ENCODE results near the gene MPC2.
"Not testable (repeated sequence)": the region's sequence is repeated elsewhere in the genome, so short reads cannot be mapped to it uniquely, and the experiment has no call there.

Gene MPC2

DNA sequence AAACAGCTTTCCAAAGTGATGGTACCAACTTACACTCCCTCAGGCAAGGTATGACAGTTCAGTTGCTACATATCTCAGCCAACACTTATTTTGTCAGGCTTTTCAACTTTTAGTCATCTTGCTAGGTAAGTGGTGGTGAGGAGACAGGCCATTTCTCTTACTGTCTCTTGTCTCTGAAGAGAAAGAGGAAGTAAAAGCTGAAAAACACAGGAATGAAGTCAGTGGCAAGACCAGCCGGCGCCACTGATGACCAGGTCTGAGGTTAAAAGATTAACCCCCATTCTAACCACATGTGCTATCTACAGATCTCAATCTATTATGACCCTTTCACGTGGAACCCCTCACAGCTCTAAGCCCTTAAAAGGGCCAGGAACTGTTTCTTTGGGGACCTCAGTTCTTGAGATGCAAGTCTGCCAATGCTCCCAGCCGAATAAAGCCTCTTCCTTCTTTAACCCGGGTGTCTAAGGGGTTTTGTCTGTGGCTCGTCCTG, 27.1 kb downstream of the MPC2 start:
- no peak for DNase-seq (ENCODE audit: low read depth in 1 of 2, low spot score in 1 of 2)

DNA sequence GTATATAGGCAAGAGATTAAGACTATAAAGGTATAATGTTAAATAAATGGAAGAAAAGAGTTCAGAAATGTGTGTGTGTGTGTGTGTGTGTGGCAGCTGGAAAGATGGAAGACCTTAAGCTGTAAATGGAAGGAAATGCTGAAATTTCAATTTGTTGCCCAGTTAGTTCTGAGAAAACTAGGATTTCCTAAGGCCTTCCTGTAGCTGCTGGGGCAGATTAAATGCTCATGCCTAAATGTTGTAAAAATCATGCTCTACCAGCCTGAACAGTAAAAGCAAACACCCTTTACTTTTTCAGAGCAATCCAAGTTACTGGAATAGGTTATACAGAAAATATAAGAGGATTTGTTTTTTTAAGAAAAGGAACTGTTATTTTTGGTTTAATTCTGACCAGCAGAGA, 31.2 kb downstream of the MPC2 start:
- DNase-seq (ENCODE audit: low read depth in 1 of 2, low spot score in 1 of 2), result no peak

DNA sequence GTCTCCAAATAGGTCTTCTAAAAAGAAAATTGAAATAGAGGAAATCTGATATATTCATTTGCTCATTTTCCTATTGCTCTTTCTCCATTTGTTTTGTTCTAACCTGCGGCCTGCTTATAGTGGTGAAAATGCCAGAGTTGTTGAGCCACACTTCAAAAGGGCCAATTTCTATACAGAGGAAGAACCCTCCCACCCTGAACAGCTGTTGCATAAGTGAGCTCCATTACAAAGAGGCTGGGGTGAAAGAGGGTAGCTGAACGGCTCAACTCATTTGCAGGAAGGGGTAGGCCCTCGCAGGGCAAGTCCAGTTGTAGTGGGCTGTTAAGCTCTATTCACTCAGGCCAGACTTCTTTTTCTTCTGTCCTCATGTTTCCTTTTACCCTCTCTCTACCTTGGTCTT, 31.7 kb downstream of the MPC2 start:
- DNase-seq (ENCODE audit: low read depth in 1 of 2, low spot score in 1 of 2), result no peak

DNA sequence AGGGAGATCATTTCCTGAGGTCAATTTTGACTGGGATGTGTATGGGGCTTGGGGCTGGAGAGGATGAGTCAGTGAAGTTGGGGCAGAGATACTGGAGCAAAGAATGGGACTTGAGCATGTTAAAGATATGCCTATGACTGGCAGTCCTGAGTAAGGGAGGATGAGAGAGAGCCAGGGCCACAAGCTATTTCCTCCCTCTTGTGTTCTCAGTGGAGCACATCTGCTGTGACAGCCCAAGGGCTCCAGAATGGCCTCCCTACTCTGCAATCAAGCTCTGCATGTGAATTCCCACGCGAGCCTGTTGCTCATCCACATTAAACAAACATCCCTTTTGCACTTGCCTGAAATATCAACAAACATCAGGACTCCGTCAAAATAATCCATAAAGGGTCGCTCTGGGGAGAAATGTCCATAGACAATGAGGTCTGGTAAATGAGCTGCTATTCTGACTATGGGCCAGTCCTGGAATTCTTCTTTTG, 32.2 kb downstream of the MPC2 start:
- no peak for DNase-seq (ENCODE audit: low read depth in 1 of 2, low spot score in 1 of 2)

DNA sequence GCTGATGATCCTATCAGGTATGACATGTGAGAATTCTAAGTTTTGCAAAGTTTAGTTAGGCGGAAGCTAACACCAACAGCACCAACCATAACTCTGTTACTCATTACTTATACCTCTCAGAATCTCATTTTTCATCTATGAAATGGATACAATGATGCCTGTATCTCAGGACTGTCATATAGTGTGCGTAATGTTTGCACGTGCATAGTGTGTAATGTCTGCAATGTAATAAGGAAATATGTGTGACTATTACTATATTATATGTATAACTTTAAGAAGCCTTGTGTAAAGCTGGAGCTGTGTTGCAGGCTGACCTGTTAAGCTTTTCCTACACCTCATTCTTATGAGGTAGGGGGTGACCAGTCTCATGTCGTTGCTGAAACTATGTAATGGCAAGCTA, 36.0 kb downstream of the MPC2 start:
- no peak for DNase-seq (ENCODE audit: low read depth in 1 of 2, low spot score in 1 of 2)

DNA sequence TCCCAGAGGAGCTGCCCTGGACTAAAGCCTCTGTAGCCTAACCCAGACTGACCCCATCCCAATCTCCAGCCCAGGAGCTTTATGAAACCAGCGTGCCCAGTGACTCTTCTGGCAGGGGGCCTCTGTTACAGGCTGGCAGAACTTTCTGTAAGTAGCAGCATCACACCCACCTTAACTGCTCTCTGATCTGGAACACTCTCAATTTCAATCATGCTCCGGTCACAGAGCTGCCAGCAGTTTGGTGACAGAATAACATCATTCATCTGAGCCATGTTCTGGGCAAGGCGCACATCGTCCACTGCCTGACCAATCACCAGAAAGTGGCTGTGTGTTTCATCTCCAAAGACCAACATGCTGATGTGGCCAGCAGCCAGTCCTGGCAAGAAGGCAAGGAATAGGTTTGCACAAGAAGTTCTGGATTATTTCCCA, 37.6 kb downstream of the MPC2 start:
- DNase-seq (ENCODE audit: low read depth in 1 of 2, low spot score in 1 of 2), result no peak

DNA sequence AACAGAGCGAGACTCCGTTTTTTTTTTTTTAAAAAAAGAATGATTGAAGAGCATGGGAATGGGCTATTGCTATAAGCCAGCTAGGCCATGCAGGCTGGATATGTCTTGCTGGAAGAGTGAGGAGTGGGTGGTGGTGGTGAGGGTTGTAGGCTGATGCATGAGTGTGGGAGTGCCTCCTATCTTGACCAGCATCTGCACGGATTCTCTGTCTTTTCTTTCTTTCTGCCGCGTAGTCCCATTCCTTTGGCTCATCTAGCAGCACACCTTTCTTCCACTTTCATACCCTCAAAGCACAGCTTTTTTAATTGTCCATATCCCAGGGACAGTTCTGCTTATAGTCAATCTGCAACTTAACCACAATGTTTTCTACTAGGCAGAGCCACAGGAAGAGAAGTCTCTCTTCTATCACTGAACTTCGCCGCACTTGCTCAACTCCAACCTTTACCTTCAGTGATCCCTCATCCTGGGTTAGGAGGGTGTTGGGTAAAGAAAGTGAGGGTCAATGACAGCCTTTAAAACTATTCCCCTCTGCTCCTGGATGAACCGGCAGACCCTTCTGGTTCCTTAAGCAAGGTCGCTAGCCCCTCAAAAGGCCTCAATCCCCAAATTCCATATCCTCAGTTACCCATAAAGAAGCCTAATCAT, 38.2 kb downstream of the MPC2 start:
- no peak for DNase-seq (ENCODE audit: low read depth in 1 of 2, low spot score in 1 of 2)

DNA sequence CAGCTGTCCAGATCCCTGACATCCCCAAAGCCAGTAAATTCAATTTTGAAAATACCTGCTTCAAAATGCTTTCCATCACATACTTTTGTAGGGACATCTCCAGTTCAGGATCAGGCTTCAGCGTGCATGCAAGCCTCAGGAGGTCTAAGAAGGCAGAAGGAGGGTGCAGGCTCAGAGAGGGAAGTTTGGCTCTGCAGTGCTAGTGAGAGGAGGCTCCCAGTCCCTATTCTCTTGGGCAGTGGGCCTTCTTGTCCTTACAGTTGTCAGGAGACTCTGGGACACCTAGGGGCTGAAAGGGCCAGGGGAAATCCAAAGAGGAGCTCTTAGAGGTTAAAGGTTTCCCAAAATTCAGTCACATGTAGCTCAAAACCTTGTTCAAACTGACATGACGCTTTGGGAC, 43.1 kb downstream of the MPC2 start:
- no peak for DNase-seq (ENCODE audit: low read depth in 1 of 2, low spot score in 1 of 2)

DNA sequence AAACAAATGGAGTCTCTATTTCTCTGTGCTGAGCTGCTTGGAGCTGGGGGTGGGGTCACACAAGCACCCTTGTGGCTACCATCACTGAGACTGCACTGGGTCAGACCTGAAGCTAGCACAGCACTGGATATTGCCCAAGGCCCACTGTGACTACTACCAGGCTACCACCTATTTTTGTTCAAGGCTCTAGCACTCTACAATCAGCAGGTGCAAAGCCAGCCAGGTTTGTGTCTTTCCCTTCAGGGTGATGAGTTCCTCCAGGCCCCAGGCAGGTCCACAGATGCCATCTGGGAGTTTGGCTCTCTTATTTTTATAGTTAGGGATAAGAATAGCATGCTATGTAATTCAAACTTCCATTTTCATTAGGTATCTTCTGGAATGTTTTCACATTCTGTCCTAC, 46.5 kb downstream of the MPC2 start:
- DNase-seq (ENCODE audit: low read depth in 1 of 2, low spot score in 1 of 2), result no peak

DNA sequence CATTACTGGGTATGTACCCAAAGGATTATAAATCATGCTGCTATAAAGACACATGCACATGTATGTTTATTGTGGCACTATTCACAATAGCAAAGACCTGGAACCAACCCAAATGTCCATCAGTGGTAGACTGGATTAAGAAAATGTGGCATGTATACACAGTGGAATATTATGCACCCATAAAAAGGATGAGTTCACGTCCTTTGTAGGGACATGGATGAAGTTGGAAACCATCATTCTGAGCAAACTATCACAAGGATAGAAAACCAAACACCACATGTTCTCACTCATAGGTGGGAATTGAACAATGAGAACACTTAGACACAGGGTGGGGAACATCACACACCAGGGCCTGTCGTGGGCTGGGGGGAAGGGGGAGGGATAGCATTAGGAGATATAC, 49.7 kb downstream of the MPC2 start:
- not testable (repeated sequence) for DNase-seq (ENCODE audit: low read depth in 1 of 2, low spot score in 1 of 2)

DNA sequence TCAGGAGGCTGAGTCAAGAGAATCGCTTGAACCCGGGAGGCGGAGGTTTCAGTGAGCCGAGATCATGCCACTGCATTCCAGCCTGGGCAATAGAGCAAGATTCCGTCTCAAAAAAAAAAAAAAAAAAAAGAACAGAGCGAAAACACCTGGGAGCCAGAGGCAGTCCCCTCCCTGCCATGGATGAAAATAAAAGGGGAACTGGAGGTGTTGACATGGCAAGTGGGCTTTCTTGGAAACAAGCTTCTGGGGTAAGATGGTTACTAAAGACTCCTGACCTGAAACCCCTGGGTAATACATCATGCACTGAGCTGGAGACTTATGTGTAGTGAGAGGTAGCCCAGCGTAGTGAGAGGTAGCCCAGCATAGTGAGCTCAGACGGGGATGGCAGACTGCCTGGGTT, 54.5 kb downstream of the MPC2 start:
- no peak for DNase-seq (ENCODE audit: low read depth in 1 of 2, low spot score in 1 of 2)

DNA sequence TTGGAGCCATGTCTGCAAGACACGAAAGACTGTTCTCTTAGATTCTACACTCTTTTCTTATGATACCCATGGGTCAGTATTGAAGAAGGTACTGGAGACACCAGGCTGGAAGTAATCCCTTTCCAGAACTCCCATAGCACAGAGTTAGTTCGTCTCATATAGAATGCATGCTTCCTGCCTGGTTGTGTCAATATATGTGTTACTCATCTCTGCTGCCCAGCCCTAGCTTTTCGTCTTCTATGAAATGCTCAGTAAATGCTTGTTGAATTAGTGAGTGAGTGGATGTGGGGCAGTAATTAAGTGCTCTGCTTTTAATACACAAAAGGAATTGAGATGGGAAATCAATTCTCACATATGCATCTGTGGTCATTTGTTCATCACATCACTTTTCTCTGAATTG, 55.1 kb downstream of the MPC2 start:
- no peak for DNase-seq (ENCODE audit: low read depth in 1 of 2, low spot score in 1 of 2)

DNA sequence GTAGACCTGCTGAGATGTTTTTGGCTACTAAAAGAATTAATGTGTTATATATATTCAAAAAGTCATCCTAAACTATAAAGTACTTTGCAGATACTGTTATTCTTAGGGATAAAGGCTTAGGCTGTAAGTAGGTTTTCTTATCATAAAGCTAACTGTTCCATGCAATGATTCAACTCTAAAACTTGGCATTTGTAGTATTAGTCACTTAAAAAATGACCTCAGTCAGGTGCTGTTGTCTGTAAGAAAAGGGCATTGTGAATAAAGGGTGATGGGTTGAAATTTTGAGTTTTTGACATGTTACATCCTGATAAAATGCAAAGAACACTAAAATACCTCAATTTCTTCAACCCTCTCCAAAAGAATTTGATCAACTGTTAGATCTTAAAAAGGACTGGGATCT, 55.8 kb downstream of the MPC2 start:
- no peak for DNase-seq (ENCODE audit: low read depth in 1 of 2, low spot score in 1 of 2)

DNA sequence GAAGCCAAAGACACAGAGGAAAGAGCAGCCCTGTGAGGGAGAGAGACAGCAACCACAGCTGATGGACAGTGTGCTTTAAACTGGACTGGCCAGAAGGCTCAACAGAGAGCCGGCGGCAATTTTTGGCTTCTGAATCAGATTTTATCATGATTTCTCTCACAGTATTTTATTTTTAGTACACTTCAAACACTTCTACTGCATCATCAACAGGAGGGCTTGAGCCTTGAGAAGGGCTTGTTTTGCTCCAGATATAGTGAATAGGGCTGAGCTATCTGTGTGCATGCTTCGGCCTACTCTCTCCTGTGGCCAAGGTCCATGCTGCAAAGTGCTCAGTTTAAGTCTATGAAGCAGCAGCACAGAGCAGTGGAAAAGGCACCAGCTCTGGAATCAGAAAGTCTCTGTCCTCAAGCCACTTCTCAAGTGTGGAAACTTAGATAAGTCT, 56.3 kb downstream of the MPC2 start:
- DNase-seq (ENCODE audit: low read depth in 1 of 2, low spot score in 1 of 2), result no peak

DNA sequence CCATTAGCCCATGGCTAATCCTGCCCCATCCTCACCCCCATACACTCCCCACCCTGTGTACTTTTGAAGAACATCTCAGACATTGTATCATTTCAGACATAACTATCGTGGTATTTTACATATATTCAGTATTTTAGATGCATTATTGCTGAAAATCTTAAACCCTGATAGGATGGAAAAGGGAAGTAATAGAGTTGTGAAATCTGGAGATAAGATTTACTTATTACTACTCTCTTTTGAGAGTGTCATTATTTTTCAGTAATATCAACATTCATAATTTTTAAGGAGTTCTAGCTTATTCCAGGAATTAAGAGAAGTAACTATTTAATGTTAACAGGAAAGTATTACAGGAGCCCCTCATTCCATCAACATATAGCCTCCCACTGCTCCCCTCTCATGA, 57.4 kb downstream of the MPC2 start:
- no peak for DNase-seq (ENCODE audit: low read depth in 1 of 2, low spot score in 1 of 2)

DNA sequence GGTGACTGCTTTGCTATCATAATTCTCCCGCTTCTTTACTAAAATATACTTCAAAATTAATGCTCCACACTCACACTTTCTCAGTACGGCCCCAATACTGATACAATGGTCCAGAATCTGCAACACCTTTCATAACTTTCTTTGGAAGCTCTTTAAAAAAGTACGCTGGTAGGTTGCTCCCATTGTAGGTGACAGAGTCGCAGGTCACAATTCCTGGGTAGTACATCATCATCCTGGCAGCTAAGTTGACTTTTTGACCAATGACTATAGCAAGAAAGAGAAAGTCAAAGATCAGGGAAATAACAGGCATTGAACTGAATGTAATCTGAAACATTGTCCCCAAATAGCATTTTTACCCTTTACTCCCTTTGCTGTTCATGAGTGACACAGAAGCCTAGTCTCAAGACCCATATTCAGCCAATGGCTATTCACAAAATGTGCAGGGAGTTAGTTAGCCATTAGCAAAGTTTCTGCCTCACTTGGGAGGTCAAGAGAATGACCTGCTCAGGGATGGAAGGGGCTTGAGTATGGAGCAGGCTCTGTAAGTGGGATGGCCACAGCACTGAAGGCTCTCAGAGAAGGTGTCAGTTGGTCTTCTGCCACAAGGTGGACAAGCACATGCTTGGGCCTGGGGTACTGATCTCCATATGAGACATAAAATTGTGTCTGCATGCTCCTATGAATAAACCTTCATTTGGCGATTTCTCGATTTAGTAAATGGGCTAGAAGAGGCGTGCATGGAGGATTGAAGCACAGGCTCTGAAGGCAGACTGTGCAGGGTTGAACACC, 58.3 kb downstream of the MPC2 start:
- DNase-seq (ENCODE audit: low read depth in 1 of 2, low spot score in 1 of 2), result no peak

DNA sequence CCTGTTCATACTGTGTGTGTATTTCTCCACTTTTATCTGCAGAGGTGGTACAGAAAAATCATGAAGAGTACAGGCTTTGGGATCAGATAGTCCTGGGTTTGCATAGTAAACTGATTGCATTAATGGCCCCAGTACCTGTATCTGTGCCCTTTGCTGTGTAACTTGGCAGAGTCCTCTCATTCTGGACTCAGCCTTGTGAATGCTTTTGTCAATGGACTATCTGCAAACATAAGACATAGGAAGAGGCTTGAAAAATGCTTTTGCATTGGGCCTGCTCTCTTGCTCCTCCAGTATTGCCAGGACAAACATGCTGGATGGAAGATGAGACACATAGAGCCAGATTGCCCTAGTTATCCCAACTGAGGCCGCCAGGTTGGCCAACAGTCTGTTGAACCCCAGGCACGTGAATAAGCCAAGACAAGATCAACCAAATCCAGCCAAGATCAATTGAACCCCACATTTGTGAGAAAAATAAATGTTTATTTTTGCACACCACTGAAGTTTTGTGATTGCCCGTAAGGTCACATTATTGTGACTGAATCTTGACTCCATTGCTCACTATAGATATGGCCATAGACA, 60.2 kb downstream of the MPC2 start:
- DNase-seq (ENCODE audit: low read depth in 1 of 2, low spot score in 1 of 2), result no peak

DNA sequence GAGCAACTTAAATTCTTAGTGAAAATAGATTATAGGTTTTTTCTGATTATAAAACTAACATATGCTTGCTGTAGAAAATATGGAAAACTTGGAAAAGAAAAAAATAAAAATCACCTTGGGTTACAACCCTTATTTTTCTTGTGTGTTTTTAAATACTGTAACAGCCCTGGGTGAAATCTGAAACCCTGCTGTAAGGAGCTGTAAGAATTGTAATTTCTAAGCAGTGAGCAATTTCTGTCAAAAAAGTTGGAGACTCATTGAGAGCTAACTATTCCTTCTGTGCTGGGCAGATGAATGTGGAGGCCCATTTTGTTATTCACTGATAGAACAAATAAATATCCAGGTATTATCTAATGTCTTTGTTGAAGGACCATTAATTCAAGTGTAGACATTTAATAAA, 65.5 kb downstream of the MPC2 start:
- DNase-seq (ENCODE audit: low read depth in 1 of 2, low spot score in 1 of 2), result no peak

DNA sequence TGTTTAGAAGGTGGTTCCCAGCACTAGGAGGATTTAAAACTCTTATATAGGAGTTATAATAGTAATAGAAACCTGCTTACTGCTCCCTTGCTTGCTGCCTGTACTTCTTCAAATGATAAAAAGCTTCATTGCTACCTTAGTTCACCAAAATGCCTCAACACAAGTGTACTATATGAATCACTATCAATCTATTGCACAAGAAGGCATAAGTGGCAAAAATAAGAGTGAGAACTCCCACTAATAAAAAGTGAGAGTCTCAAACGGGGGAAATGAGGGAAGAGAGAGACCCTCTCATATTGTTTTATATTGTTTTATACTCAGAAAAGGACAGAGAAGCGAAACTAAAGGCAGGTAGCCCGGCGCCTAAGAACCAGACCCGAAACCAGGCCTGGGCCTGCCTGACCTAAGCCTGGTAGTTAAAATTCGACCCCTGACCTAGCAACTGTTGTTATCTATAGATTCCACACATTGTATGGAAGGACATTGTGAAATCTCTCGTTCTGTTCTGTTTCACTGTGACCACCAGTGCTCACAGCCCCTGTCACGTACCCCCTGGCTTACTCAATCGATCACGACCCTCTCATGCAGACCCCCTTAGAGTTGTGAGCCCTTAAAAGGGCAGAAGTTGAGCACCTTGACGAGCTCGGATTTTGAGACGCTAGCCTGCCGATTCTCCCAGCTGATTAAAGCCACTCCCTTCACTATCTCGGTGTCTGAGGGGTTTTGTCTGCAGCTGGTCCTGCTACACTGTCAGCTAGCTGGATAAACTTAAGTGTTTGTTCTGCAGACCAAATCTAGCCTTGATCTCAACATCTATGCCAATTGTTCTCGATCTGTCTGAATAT, 67.5 kb downstream of the MPC2 start:
- DNase-seq (ENCODE audit: low read depth in 1 of 2, low spot score in 1 of 2), result not testable (repeated sequence)

DNA sequence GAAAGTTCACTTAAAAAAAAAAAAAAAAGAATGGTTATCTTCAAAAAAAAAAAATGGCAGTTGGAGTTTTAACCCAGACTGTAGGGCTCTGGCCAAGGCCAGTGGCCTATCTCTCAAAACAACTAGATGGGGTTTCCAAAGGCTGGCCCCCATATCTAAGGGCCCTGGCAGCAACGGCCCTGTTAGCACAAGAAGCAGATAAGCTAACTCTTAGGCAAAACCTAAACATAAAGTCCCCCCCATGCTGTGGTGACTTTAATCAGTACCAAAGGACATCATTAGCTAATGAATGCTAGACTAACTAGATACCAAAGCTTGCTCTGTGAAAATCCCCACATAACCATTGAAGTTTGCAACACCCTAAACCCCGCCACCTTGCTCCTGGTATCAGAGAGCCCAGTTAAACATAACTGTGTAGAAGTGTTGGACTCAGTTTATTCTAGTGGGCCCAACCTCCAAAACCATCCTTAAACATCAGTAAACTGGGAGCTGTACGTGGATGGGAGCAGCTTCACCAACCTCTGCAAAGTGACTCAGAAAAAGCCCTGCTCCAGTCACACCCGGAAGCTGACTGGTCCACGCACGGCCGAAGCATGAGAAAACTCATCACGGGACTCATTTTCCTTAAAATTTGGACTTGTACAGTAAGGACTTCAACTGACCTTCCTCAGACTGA, 70.0 kb downstream of the MPC2 start:
- not testable (repeated sequence) for DNase-seq (ENCODE audit: low read depth in 1 of 2, low spot score in 1 of 2)

All from activated CD4-positive, alpha-beta T cell treated with anti-CD3 and anti-CD28 coated beads, Interleukin-2, amount 50 U/mL, for 24 hours (primary cell).